GM12878 (cell line): ENCODE measurements around the gene PDZRN3.

ENCODE experiments used
- CHD4 ChIP-seq: fragments of 200-600 bp; sonication (generic); IDR thresholded peaks from 2 replicates; pipeline ENCODE4 v1.6.1; 2016; ENCODE audit warnings: mild to moderate bottlenecking
- CREB1 ChIP-seq: IDR thresholded peaks from 2 replicates; pipeline ENCODE4 v1.6.1; 2012; ENCODE audit warnings: low read depth, mild to moderate bottlenecking, inconsistent platforms
- EED ChIP-seq: sonication (generic); IDR thresholded peaks from 2 replicates; pipeline ENCODE4 v1.6.1; 2016; ENCODE audit warnings: antibody characterized with exemption, low read depth
- ELK1 ChIP-seq: IDR thresholded peaks from 2 replicates; pipeline ENCODE4 v1.6.1; 2012; ENCODE audit warnings: low read depth, low read length, improper control_type of control experiment
- HDAC2 ChIP-seq: fragments of 200-600 bp; sonication (generic); IDR thresholded peaks from 2 replicates; pipeline ENCODE4 v1.6.1; 2017
- JUNB ChIP-seq: IDR thresholded peaks from 2 replicates; pipeline ENCODE4 v1.6.1; 2016; ENCODE audit warnings: antibody characterized with exemption, mild to moderate bottlenecking
- POLR2A ChIP-seq: IDR thresholded peaks from 2 replicates; pipeline ENCODE4 v1.6.1; 2011; ENCODE audit warnings: low read depth, mild to moderate bottlenecking, low read length
- POLR2AphosphoS5 ChIP-seq: IDR thresholded peaks from 2 replicates; pipeline ENCODE4 v1.6.1; 2011; ENCODE audit warnings: mild to moderate bottlenecking, low read length, inconsistent platforms
- RAD21 ChIP-seq: IDR thresholded peaks from 2 replicates; pipeline ENCODE4 v1.6.1; 2011; ENCODE audit warnings: mild to moderate bottlenecking, low read depth, low read length, moderate library complexity; ENCODE audit not compliant: insufficient read depth
- SUPT20H ChIP-seq: IDR thresholded peaks from 2 replicates; pipeline ENCODE4 v1.6.1; 2011; ENCODE audit warnings: low read depth, mild to moderate bottlenecking, low read length, moderate library complexity, borderline replicate concordance; ENCODE audit not compliant: control insufficient read depth

- no peak for TF ChIP-seq CHD4
- TF ChIP-seq HDAC2, result no peak
- TF ChIP-seq POLR2A, result no peak
- TF ChIP-seq JUNB, result no peak
- no peak for TF ChIP-seq POLR2AphosphoS5
- no peak for TF ChIP-seq EED
- no peak for TF ChIP-seq SUPT20H
- TF ChIP-seq RAD21, result no peak
- TF ChIP-seq CREB1, result no peak
- no peak for TF ChIP-seq ELK1
These were observed 131.0 kb downstream of the PDZRN3 start for GRCh38 chr3:73493543-73494308.
